ENCODE data around the gene ZPR1.

The ZPR1 gene

GRCh38 chr11:116776522-116776984, 11.3 kb downstream of the ZPR1 start:
- Histone ChIP-seq H3K27ac (ENCODE audit: extremely low read depth, low read depth, low read length) (no peak overlapping the region), H3K4me1 (ENCODE audit: control insufficient read depth, insufficient read depth, low read length) (peaks cover 4% of the 10 kb centered on the region; the same call in 1 of the 2 replicates), H3K9me3 (ENCODE audit: control insufficient read depth, insufficient read depth, low read depth, low read length) (no peaks in the 10 kb centered on the region), H3K36me3 (ENCODE audit: control insufficient read depth in 2 of 2, insufficient read depth in 1 of 2, low read length in 2 of 2) (peaks cover 6 to 58% of the 10 kb centered on the region in 2 experiments; a peak in 2 of 3 replicates), H3K4me3 (ENCODE audit: low read depth, low read length) (no peak overlapping the region)
- POLR2A ChIA-PET, result interaction anchor here (0.6 kb wide), 1 partner anchor 9 kb away, joined by 8 read pairs; no protein-coding TSS in a partner anchor
- CTCF ChIA-PET, result interaction anchor here (0.9 to 2.0 kb wide), 2 partner anchors 15 to 450 kb away, joined by 3 to 5 read pairs; partner anchors contain the start of gene APOA5
- TF ChIP-seq IKZF3 (tag by site-specific recombination; IDR thresholded peaks at IDR 0.05) (no peak), ZNF785 (tag by site-specific recombination; IDR thresholded peaks at IDR 0.05) (no peak), ZNF768 (tag by site-specific recombination; IDR thresholded peaks at IDR 0.05) (no peak), ZNF558 (tag by site-specific recombination; IDR thresholded peaks at IDR 0.05) (no peak), ZNF510 (tag by site-specific recombination; IDR thresholded peaks at IDR 0.05; ENCODE audit: insufficient replicate concordance) (no peak), ZNF184 (tag by site-specific recombination; IDR thresholded peaks at IDR 0.05) (no peak), ZXDB (tag by site-specific recombination; IDR thresholded peaks at IDR 0.05) (no peak), ZNF155 (tag by site-specific recombination; IDR thresholded peaks at IDR 0.05) (no peak), ZBTB20 (tag by site-specific recombination; IDR thresholded peaks at IDR 0.05) (no peak), ZNF518A (tag by site-specific recombination; conservative IDR thresholded peaks at IDR 0.05; ENCODE audit: low read depth) (no peak), ZNF280C (tag by site-specific recombination; IDR thresholded peaks at IDR 0.05) (no peak), ZNF174 (tag by site-specific recombination; IDR thresholded peaks at IDR 0.05) (no peak), ZNF701 (tag by site-specific recombination; IDR thresholded peaks at IDR 0.05) (no peak), EGR2 (tag by site-specific recombination; IDR thresholded peaks at IDR 0.05; ENCODE audit: low read depth) (no peak), ZNF624 (tag by site-specific recombination; IDR thresholded peaks at IDR 0.05) (no peak), ZNF623 (tag by site-specific recombination; IDR thresholded peaks at IDR 0.05) (no peak)
- TF ChIP-seq, protein P1, sequence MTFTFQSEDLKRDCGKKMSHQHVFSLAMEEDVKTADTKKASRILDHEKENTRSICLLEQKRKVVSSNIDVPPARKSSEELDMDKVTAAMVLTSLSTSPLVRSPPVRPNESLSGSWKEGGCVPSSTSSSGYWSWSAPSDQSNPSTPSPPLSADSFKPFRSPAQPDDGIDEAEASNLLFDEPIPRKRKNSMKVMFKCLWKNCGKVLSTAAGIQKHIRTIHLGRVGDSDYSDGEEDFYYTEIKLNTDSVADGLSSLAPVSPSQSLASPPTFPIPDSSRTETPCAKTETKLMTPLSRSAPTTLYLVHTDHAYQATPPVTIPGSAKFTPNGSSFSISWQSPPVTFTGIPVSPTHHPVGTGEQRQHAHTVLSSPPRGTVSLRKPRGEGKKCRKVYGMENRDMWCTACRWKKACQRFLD (tag by site-specific recombination; IDR thresholded peaks at IDR 0.05), result no peak
- TF ChIP-seq, protein P2, sequence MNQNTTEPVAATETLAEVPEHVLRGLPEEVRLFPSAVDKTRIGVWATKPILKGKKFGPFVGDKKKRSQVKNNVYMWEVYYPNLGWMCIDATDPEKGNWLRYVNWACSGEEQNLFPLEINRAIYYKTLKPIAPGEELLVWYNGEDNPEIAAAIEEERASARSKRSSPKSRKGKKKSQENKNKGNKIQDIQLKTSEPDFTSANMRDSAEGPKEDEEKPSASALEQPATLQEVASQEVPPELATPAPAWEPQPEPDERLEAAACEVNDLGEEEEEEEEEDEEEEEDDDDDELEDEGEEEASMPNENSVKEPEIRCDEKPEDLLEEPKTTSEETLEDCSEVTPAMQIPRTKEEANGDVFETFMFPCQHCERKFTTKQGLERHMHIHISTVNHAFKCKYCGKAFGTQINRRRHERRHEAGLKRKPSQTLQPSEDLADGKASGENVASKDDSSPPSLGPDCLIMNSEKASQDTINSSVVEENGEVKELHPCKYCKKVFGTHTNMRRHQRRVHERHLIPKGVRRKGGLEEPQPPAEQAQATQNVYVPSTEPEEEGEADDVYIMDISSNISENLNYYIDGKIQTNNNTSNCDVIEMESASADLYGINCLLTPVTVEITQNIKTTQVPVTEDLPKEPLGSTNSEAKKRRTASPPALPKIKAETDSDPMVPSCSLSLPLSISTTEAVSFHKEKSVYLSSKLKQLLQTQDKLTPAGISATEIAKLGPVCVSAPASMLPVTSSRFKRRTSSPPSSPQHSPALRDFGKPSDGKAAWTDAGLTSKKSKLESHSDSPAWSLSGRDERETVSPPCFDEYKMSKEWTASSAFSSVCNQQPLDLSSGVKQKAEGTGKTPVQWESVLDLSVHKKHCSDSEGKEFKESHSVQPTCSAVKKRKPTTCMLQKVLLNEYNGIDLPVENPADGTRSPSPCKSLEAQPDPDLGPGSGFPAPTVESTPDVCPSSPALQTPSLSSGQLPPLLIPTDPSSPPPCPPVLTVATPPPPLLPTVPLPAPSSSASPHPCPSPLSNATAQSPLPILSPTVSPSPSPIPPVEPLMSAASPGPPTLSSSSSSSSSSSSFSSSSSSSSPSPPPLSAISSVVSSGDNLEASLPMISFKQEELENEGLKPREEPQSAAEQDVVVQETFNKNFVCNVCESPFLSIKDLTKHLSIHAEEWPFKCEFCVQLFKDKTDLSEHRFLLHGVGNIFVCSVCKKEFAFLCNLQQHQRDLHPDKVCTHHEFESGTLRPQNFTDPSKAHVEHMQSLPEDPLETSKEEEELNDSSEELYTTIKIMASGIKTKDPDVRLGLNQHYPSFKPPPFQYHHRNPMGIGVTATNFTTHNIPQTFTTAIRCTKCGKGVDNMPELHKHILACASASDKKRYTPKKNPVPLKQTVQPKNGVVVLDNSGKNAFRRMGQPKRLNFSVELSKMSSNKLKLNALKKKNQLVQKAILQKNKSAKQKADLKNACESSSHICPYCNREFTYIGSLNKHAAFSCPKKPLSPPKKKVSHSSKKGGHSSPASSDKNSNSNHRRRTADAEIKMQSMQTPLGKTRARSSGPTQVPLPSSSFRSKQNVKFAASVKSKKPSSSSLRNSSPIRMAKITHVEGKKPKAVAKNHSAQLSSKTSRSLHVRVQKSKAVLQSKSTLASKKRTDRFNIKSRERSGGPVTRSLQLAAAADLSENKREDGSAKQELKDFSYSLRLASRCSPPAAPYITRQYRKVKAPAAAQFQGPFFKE (tag by site-specific recombination; IDR thresholded peaks at IDR 0.05; ENCODE audit: borderline replicate concordance), result no peak
